SK-N-SH treated with all-trans-retinoic acid at 6 μM for 48 hours (cell line): ENCODE results near the gene ASB18.

ENCODE experiments used
- ATAC-seq: fragments of 200-7000 bp; cut with Tn5 transposase; 3 replicates; pipeline ENCODE4 v1.9.1; 2020; ENCODE audit warnings: mild to moderate bottlenecking, moderate library complexity
- BACH2 ChIP-seq: fragments of 250-450 bp; sonication (Bioruptor Pico); IDR thresholded peaks from 2 replicates; pipeline ENCODE4 v1.9.0; 2021; ENCODE audit warnings: mild to moderate bottlenecking, borderline replicate concordance
- CREB5 ChIP-seq: fragments of 250-450 bp; sonication (Bioruptor Pico); IDR thresholded peaks from 2 replicates; pipeline ENCODE4 v1.5.1; 2020; ENCODE audit warnings: low read depth, mild to moderate bottlenecking, moderate library complexity
- CSDC2 ChIP-seq: fragments of 250-450 bp; sonication (Bioruptor Pico); IDR thresholded peaks from 2 replicates; pipeline ENCODE4 v1.5.0; 2020; ENCODE audit warnings: mild to moderate bottlenecking, moderate library complexity
- ESRRG ChIP-seq: fragments of 250-450 bp; sonication (Bioruptor Pico); IDR thresholded peaks from 2 replicates; pipeline ENCODE4 v1.6.1; 2021; ENCODE audit warnings: mild to moderate bottlenecking
- GLIS3 ChIP-seq: fragments of 250-450 bp; sonication (Bioruptor Pico); IDR thresholded peaks from 2 replicates; pipeline ENCODE4 v1.5.0; 2020; ENCODE audit warnings: mild to moderate bottlenecking, moderate library complexity
- OSR1 ChIP-seq: fragments of 250-450 bp; sonication (Bioruptor Pico); IDR thresholded peaks from 2 replicates; pipeline ENCODE4 v1.8.0; 2022; ENCODE audit warnings: moderate library complexity, mild to moderate bottlenecking, inconsistent platforms
- POU6F1 ChIP-seq: fragments of 250-450 bp; sonication (Bioruptor Pico); IDR thresholded peaks from 2 replicates; pipeline ENCODE4 v1.8.0; 2021; ENCODE audit warnings: low read depth, mild to moderate bottlenecking, moderate library complexity, borderline replicate concordance
- PPARA ChIP-seq: fragments of 250-450 bp; sonication (Bioruptor Pico); IDR thresholded peaks from 2 replicates; pipeline ENCODE4 v1.5.0; 2020; ENCODE audit warnings: mild to moderate bottlenecking, borderline replicate concordance
- RARB ChIP-seq: fragments of 250-450 bp; sonication (Bioruptor Pico); IDR thresholded peaks from 2 replicates; pipeline ENCODE4 v1.8.0; 2021; ENCODE audit warnings: mild to moderate bottlenecking, moderate library complexity
- SNAI2 ChIP-seq: fragments of 250-450 bp; sonication (Bioruptor Pico); IDR thresholded peaks from 2 replicates; pipeline ENCODE4 v1.5.0; 2020; ENCODE audit warnings: mild to moderate bottlenecking, moderate library complexity
- TCF4 ChIP-seq: fragments of 250-450 bp; sonication (Bioruptor Pico); IDR thresholded peaks from 2 replicates; pipeline ENCODE4 v1.8.0; 2021; ENCODE audit warnings: mild to moderate bottlenecking, moderate library complexity, borderline replicate concordance
- TOX ChIP-seq: fragments of 250-450 bp; sonication (Bioruptor Pico); IDR thresholded peaks from 2 replicates; pipeline ENCODE4 v1.8.0; 2021; ENCODE audit warnings: mild to moderate bottlenecking, moderate library complexity, borderline replicate concordance
- TSHZ2 ChIP-seq: fragments of 250-450 bp; sonication (Bioruptor Pico); IDR thresholded peaks from 2 replicates; pipeline ENCODE4 v1.5.0; 2020; ENCODE audit warnings: mild to moderate bottlenecking, moderate library complexity
- ZC3H10 ChIP-seq: fragments of 250-450 bp; sonication (Bioruptor Pico); IDR thresholded peaks from 2 replicates; pipeline ENCODE4 v1.5.1; 2021; ENCODE audit warnings: mild to moderate bottlenecking, moderate library complexity
- ZFP3 ChIP-seq: fragments of 250-450 bp; sonication (Bioruptor Pico); IDR thresholded peaks from 2 replicates; pipeline ENCODE4 v1.5.0; 2020; ENCODE audit warnings: mild to moderate bottlenecking, moderate library complexity
- ZFP30 ChIP-seq: fragments of 450-650 bp; formaldehyde crosslinking; IDR thresholded peaks from 2 replicates; pipeline ENCODE4 v1.5.0; 2022; ENCODE audit warnings: mild to moderate bottlenecking, moderate library complexity
- ZNF565 ChIP-seq: fragments of 450-650 bp; formaldehyde crosslinking; conservative IDR thresholded peaks from 2 replicates; pipeline ENCODE4 v1.5.0; 2020; ENCODE audit warnings: low read depth, mild to moderate bottlenecking, moderate library complexity
- ZNF70 ChIP-seq: fragments of 450-650 bp; formaldehyde crosslinking; IDR thresholded peaks from 2 replicates; pipeline ENCODE4 v1.5.0; 2020; ENCODE audit warnings: mild to moderate bottlenecking, moderate library complexity
- ZNF8 ChIP-seq: fragments of 450-650 bp; formaldehyde crosslinking; IDR thresholded peaks from 2 replicates; pipeline ENCODE4 v1.5.0; 2020; ENCODE audit warnings: mild to moderate bottlenecking, moderate library complexity
- TF ChIP-seq, protein P1 (sequence below): fragments of 250-450 bp; sonication (Bioruptor Pico); IDR thresholded peaks from 2 replicates; pipeline ENCODE4 v1.5.1; 2021; ENCODE audit warnings: mild to moderate bottlenecking, moderate library complexity
- TF ChIP-seq, protein P2 (sequence below): fragments of 250-450 bp; sonication (Bioruptor Pico); IDR thresholded peaks from 2 replicates; pipeline ENCODE4 v1.8.0; 2020; ENCODE audit warnings: mild to moderate bottlenecking, moderate library complexity, borderline replicate concordance

ASB18 gene

GRCh38 chr2:236239276-236240065 is 24.7 kb downstream of the ASB18 start (continued):
- TF ChIP-seq POU6F1 (CRISPR knock-in tag), result no peak
- no peak for TF ChIP-seq GLIS3
- no peak for TF ChIP-seq ZFP30
- TF ChIP-seq OSR1, result no peak
- TF ChIP-seq ZNF8 (CRISPR knock-in tag), result no peak
- no peak for TF ChIP-seq BACH2
- no peak for TF ChIP-seq RARB
- TF ChIP-seq TCF4 (CRISPR knock-in tag), result no peak

DNA sequence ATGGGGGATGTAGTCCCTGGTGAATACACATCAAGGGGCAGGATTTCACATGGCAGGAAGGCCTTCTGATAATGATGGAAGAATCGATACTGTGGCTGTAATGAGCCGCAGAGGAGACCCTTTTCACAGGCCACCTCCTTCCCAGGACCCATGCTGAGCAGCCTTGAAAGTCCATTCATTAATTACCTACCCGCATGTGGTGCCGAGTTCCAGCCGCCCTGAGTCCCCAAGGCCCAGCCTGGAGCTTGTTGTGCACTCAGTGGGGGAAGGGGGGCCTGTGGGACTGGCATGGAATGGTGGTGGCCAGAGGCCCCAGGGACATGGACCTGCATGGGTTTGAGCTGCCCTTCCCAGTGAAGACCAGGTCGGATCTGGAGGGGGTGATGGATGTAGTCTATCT is 25.5 kb downstream of the ASB18 start:
- TF ChIP-seq TSHZ2 (CRISPR knock-in tag) (no peak), ZFP3 (CRISPR knock-in tag) (no peak), TCF4 (CRISPR knock-in tag) (no peak), ESRRG (CRISPR knock-in tag) (no peak), ZNF565 (no peak), ZC3H10 (CRISPR knock-in tag) (no peak), OSR1 (no peak), CSDC2 (CRISPR knock-in tag) (no peak), CREB5 (CRISPR knock-in tag) (no peak)
- ATAC-seq, result no peak

GRCh38 chr2:236237468-236238190 is 26.6 kb downstream of the ASB18 start:
- no peak for TF ChIP-seq TOX (CRISPR knock-in tag)
- no peak for TF ChIP-seq SNAI2 (CRISPR knock-in tag)
- no peak for TF ChIP-seq ZNF70 (CRISPR knock-in tag)
- TF ChIP-seq ZFP30, result no peak
- TF ChIP-seq, protein P1, sequence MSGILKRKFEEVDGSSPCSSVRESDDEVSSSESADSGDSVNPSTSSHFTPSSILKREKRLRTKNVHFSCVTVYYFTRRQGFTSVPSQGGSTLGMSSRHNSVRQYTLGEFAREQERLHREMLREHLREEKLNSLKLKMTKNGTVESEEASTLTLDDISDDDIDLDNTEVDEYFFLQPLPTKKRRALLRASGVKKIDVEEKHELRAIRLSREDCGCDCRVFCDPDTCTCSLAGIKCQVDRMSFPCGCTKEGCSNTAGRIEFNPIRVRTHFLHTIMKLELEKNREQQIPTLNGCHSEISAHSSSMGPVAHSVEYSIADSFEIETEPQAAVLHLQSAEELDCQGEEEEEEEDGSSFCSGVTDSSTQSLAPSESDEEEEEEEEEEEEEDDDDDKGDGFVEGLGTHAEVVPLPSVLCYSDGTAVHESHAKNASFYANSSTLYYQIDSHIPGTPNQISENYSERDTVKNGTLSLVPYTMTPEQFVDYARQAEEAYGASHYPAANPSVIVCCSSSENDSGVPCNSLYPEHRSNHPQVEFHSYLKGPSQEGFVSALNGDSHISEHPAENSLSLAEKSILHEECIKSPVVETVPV (CRISPR knock-in tag), result no peak
- no peak for TF ChIP-seq BACH2
- TF ChIP-seq ZC3H10 (CRISPR knock-in tag), result no peak
- no peak for TF ChIP-seq ZNF565
- TF ChIP-seq OSR1, result no peak
- TF ChIP-seq PPARA (CRISPR knock-in tag), result no peak
- TF ChIP-seq, protein P2, sequence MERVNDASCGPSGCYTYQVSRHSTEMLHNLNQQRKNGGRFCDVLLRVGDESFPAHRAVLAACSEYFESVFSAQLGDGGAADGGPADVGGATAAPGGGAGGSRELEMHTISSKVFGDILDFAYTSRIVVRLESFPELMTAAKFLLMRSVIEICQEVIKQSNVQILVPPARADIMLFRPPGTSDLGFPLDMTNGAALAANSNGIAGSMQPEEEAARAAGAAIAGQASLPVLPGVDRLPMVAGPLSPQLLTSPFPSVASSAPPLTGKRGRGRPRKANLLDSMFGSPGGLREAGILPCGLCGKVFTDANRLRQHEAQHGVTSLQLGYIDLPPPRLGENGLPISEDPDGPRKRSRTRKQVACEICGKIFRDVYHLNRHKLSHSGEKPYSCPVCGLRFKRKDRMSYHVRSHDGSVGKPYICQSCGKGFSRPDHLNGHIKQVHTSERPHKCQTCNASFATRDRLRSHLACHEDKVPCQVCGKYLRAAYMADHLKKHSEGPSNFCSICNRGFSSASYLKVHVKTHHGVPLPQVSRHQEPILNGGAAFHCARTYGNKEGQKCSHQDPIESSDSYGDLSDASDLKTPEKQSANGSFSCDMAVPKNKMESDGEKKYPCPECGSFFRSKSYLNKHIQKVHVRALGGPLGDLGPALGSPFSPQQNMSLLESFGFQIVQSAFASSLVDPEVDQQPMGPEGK (CRISPR knock-in tag), result no peak
- TF ChIP-seq, all 23 proteins: peak for 0
- no peak for ATAC-seq
